ENCODE results near the gene DNAH10.

The DNAH10 gene, protein sequence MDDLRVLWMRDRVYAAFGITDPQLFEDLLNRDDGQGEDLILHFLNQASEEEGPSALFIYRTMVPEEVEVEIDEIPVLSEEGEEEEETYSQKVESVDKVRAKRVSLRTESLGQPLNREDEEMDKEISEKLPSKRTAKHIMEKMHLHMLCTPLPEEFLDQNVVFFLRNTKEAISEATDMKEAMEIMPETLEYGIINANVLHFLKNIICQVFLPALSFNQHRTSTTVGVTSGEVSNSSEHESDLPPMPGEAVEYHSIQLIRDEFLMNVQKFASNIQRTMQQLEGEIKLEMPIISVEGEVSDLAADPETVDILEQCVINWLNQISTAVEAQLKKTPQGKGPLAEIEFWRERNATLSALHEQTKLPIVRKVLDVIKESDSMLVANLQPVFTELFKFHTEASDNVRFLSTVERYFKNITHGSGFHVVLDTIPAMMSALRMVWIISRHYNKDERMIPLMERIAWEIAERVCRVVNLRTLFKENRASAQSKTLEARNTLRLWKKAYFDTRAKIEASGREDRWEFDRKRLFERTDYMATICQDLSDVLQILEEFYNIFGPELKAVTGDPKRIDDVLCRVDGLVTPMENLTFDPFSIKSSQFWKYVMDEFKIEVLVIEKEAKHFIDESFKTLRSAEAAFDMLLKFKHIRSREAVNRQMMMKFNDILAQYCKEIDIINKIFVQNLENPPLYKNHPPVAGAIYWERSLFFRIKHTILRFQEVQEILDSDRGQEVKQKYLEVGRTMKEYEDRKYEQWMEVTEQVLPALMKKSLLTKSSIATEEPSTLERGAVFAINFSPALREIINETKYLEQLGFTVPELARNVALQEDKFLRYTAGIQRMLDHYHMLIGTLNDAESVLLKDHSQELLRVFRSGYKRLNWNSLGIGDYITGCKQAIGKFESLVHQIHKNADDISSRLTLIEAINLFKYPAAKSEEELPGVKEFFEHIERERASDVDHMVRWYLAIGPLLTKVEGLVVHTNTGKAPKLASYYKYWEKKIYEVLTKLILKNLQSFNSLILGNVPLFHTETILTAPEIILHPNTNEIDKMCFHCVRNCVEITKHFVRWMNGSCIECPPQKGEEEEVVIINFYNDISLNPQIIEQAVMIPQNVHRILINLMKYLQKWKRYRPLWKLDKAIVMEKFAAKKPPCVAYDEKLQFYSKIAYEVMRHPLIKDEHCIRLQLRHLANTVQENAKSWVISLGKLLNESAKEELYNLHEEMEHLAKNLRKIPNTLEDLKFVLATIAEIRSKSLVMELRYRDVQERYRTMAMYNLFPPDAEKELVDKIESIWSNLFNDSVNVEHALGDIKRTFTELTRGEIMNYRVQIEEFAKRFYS (N-terminal part only)

DNA sequence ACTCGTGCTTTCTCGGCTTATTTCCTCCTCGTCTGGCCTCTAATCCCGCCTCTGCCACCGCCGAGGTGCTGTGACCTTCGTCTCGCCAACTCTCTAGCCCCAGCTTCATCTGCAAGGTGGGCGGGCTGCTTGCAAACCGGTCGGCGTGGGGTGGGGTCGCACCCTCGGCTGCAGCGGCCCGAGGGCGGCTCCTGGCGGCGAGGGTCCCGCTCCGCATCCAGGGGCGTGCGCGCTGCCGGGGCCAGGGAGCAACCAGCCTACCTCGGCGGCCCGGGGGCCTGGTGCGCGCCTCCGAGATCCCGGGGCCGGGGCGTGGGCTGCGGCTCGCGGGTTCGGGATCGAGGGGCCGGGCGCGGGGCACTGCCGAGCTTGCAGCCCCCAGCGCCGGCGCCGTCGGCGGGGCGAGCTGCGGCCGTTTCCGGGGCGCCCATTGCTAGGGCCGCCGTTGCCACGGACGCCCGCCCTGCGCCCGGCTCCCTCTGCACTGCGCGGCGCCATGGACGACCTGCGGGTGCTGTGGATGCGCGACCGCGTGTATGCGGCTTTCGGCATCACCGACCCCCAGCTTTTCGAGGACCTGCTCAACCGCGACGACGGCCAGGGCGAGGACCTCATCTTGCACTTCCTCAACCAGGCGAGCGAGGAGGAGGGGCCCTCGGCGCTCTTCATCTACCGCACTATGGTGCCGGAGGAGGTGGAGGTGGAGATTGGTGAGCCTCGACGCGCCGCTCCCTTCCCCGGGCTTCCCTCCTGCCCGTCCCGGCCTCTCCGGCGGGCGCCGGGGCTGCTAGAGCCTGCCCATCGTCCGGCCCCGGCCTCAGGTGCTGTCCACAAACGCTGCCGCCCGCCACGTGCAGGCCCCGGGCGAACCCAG is at the start of gene DNAH10:
Gene DNAH10 (plus strand): TSS at position 461 of the 874 bp plus-strand sequence. CDS start 36 bp downstream, at position 497.
- peak; percentile 42 for DNase-seq

DNA sequence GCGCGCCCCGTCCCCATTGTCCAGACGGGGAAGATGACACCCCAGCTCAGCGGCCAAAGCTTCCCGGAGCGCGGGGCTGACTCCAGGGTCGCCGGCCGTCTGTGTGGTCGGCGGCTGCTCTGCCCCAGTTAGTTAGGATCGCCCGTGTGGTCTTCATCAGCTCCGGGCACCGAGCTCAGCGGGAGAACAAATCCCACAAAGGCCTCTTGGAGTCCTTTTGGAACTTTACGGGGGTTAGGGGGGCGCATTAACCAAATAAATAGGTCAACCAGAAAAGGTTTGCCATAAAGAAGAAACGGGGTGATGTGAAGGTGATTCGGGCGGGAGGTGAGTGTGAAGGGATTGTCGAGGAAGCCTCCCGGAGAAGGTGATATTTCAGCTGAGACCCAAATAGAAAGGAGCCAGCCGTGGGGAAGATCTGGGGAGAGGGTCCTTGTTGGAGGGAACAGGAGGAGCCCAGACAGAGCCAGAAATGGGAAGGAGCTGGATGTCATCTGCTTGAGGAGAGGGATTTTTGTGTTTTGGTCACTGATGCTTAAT is 49.3 kb upstream of the DNAH10 start:
- DNase-seq, result no peak

DNA sequence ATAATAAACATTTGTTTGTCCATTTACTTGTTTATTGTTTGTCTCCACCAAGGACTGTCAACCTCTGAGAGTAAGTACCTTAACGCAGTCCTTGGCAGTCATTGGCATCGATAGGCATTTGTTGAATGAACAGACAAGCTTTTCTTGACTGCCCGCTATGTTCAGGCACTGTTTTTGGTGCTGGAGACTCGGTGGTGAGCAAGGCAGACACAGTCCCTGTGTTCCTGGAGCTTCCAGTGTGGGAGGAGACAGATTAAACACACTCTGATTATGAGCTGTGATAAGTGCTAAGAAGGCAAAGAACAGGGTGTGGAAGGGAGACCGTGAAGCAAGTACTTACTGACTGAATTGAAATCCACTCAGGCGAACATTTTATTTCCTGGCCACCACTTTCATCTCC is 48.7 kb upstream of the DNAH10 start:
- no peak for DNase-seq

DNA sequence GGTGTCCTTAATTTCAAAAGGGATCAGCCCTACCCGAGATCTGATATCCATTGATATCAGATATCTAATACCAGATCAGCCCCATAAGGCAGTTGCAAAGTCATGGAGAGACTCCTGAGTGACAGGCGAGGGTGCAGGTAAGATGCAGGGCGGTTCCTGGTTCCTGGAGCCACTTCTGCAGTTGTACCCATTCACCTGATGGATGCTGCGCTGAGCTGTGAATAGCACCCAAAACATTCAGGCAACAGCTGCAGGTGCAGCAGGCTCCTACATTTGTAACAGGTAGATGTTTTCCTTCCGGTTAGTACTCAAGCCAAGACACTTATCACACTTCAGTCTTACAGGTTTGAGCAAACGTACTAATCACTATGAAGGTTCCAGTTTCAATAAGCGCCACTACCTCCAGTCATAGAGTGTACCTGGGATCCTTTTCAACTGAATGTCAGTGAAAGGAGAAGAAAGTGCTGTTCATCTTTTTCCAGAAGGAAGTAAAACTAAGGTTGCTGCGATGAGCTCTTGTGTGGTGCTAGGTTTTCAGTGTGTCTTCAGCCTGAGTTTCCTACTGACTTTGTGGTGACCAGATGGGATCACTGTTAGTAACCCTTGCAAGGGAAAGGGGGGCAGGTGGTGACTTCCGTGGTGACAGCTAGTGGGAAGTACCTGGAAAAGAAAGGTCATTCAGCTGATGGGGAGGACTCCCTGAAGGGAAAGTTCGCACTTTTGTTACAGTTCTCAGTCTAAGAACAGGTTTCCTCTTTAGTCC is 48.1 kb upstream of the DNAH10 start:
- no peak for DNase-seq

DNA sequence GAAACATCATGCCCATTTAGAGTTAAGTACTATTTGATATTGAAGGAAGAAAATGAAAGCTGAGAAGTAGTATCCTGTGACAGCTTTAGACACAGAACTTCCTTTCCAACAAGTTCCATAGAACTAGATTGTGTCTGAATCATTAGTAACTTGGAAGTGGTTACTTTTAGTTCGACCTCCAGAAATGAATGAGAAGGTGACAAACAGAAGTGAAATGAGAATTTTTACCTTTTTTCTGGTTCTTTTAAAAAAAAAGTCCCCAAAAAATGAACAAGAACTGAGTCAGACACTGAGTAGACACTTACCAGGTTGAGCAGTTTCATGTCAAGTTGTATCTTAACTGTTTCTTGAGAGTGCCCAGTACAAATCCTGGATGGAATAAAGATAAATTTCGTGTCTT is 46.9 kb upstream of the DNAH10 start:
- no peak for DNase-seq

DNA sequence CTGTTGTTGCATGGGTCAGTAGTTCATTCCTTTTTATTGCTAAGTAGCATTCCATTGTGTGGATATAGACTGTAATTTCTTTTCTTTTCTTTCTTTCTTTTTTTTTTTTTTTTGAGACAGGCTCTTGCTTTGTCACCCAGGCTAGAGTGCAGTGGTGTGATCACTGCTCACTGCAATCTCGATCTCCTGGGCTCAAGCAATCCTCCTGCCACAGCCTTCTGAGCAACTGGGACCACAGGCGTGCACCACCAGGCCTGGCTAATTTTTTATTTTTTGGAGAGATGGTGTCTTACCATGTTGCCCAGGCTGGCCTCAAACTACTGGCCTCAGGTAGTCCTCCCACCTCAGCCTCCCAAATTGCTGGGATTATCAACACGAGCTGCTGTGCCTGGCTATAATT is 44.8 kb upstream of the DNAH10 start:
- no peak for DNase-seq

DNA sequence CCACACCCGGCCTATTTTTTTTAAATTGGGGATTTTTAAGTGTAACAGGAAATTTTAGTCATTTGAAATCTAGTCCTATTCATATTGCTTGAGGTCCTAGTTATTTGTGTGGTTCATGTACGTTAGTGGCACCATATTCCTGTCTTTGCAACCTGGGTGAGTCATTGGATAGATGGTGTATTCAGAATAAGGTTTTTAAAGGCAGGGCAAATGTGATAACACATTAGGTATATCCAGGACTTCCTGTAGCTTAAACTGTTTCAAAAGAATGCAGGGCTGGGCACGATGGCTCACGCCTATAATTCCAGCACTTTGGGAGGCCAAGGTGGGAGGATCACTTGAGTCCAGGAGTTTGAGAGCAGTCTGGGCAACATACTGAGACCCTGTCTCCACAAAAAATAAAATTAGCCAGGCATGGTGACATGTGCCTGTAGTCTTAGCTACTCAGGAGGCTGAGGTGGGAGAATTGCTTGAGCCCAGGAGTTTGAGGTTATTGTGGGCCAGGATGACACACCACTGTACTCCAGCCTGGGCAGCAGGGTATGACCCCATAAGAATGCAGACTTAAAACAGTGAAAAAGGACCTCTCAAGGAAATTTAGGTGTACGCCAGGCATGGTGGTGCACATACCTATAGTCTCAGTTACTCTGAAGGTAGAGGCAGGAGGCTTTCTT is 41.8 kb upstream of the DNAH10 start:
- DNase-seq, result no peak

DNA sequence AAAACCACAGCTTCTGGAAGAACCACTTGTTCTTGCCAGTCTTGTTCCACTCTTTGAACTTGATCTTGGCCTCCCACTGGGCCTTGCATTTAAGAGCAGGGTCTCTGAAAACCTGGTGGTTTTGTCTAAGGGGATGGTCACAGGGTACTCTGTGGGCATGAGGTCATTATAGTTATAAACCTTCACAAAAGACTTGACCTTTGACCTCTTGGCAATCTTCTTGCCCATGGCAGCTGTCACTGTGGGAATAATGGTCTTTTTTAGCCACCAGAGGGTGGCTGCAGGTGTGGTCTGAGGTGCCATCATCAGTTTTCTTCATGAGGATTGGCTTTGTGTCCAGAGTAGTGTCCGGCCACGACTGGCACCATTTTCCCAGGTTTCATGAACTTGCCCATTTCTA is 40.9 kb upstream of the DNAH10 start:
- no peak for DNase-seq

DNA sequence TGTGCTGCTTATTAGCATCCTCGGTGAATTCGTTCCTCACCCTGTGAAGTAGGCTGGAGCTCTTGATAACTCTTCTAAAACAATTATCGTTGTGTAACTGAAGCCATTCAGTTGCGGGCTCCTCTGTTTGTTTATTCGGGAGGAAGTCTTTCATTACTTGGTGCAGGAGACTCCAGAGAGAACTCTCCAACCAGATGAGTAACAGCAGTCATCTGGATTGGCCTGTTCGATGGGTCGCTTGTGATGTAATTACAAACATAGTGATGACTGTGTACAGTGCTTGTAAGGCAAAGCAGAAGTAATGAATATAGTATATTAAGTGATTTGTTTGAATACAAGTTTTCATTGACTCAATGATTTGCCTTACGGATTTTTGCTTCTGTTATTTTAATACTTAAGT is 39.1 kb upstream of the DNAH10 start:
- no peak for DNase-seq

DNA sequence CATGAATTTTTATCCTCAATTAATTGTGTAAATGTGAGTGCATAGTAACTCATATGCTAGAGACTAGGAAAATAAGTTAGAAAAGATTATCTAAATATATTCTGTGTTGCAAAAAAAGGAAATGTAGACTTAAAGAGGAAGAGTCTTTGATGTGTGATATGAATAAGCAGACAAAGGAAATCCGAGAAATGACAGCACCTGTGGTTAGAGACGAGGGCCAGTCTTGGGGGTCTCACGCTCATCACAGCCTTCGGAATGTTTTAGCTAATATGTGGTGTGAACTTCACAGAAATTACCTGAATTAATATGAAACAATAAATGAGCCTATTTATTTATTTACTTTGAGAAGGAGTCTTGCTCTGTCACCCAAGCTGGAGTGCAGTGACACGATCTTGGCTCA is 38.3 kb upstream of the DNAH10 start:
- DNase-seq, result no peak

DNA sequence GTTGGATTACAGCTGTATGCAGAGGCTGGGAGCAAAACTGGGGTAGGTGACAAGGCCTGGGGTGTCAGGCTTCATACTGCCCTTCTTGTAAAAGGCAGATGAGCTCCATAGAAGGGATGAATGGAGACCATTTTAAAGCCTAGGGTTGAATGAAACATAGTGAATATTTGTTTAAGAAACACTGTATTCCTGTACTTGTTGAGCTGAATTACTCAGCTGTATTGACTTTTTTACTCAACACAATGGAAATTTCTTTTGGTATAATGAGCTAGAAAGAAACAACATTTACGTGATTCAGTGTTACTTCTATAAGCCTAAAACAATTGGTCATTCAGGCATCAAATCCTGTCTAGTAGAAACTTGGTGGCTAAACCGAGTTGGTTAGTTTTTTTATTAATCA is 35.9 kb upstream of the DNAH10 start:
- DNase-seq, result no peak

DNA sequence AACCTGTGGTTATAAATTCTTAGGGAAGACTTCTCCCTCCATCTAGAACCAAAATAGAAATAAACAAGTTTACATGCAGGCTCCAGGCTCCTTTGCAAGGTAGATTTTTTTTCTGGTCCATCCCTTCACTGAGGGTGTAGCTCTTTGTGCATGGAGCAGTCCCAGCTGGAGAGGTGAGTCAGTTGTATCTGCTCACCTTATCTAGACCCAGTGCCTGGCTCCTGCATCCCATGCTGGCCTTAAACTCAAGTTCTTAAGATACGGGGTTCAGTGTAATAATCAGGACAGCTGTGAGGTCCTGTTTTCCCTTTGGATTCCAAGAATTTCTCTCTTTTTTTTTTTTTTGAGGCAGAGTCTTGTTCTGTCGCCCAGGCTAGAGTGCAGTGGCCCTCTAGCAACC is 35.1 kb upstream of the DNAH10 start:
- no peak for DNase-seq

DNA sequence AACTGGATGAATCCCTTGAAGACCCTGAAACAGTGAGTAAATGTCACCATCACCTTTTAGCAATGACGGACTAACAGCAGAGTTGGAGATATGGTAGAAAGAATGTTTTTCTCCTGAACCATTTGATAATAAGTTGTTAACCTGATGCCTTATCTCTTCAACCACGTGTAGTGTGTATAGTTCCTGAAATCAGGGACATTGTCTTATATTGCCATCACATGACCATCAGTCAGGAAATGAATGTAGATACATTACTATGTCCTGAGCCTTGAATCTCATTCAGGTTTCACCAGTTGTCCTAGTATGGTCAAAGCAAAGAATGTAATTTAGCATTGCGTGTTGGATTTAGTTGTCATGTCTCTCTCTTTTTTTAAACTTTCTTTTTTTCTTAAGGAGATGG is 34.2 kb upstream of the DNAH10 start:
- no peak for DNase-seq

DNA sequence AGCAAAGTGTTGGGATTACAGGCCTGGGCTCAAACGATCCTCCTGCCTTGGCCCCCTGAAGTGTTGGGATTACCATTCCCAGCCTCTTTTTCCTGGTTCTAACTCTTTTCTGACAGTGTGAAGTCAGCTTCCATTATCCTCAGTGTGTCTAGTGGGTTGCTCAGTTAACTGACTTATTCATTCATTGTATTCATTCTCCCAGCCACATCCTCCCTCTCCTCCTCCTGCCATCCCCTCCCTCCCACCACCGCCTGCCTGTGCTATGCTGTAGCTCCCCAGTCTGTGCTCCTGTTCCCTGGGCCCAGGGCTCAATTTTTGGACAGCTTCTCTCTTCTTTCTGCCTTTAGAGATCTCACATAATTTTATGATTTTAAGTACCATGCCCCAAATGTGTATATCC is 30.5 kb upstream of the DNAH10 start:
- no peak for DNase-seq

DNA sequence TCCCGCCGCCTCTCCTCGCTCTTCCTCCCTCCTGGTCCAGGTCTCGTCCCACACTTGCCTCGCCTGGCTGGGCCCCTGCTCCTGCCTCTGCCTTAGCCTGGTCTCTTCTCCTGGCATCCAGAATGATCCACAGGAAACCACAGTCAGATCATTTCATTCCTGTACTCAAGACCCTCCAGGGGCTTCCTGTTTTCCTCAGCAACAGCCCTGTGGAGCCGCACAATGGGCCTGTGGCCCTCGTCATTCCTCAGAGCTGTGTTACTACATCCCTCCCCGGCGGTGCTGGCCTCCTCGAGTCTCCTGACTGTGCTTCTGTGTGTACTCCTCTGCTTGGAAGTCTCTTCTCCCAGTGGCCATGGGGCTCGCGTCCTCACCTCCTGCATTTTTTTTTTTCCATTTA is 29.9 kb upstream of the DNAH10 start:
- no peak for DNase-seq

DNA sequence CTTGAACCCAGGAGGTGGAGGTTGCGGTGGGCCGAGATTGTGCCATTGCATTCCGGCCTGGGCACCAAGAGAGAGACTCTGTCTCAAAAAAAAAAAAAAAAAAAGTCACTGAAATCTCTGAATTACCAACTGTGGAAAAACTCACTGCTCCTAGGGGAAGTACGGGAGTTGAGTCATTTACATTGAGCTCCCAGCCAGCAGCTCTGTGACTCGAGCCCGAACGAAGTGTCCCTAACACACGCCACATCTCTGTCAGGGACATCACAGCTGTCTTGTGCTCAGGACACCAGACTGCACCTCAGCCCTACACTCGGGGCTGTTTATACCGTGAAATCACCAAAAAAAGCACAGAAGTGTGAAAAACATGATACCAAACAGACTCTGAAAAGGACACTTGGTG is 28.9 kb upstream of the DNAH10 start:
- DNase-seq, result no peak

DNA sequence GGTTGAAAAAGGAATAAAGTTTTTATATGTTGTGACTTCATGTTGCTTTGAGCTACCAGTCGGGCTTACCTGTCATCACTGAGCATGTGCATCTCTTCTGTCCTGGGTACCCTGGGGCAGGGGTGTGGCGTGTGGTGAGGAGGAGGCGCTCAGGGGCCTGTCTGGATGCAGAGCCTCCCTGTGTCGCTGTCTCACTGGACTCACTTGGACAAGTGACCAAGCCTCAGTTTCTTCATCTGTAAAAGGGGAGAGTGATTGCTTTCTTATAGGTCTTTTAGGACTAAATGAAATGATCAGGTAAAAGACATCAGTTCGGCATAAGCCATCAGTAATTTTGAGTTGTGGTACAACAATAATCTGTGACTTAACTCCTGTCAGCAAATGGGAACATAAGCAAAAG is 27.8 kb upstream of the DNAH10 start:
- no peak for DNase-seq

DNA sequence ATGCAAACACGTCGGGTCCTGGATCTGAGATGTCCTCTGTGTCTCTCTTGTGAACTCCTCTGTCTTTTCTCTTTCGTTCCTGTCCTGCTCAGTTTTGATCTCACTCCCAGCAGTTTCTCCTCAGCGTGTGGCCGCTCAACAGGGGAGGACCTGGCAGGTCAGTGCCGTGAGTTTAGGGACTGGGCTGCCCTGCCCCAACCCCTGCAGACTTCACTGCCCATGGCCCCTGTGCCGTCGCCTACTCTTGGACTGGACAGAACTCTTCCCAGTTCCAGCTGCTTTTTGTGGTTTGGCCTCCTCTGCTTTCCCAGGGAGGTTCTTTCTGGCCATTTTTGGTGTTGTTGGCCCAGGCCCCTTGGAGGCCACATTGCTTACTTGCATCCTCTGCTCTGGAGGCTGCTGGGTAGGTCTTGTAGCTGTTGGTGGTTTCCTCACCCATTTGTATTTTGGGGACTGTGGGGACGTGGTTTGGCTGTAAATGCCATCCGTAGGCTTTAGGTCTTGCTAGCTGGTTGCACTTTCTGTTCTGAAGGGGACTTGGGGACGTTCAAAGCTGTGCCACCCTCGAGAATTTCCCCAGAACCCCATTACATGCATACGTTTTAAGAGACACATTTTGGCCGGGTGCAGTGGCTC is 20.0 kb upstream of the DNAH10 start:
- DNase-seq, result no peak

DNA sequence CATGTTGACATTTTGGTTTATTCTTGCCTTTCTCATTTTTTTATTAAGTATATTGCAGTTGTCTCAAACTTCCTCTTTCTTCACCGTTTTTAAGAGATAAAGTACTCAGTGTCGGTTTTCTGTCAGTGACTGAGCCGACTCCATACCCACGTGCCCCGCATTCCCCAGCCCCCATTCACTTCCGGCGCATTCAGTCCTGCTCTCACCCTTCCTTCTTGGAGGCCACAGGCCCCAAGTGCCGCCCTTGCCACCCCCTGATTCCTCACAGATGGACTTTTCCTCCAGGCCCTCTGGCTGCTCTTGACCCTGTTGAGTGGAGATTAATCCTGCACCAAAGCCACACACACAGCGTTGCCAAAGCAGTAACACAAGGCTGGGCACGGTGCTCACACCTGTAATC is 19.1 kb upstream of the DNAH10 start:
- no peak for DNase-seq

DNA sequence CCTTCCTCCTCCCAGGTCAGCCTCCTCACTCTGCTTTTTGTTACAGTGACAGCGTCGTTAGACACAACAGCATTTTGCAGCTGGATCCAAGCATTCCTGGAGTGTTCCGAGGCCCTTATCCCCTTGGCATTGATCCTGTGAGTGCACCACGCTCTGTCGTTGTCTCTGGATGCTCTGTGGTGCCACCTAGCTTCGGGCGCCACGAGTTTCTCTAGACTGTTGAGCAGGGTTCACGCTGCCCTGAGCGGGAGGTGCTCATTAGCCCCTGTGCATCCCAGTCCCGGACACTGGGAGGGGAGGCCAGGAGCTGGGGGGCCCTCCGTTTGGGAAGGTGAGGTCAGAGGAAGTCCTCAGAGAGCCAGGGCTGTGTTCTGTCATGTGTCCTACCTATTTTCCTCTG is 17.3 kb upstream of the DNAH10 start:
- DNase-seq, result no peak

All from NCI-H2171 treated with DMSO at 0.1 percent for 48 hours (cell line).